ENCODE results near the gene ARPC1A.
"Not testable (repeated sequence)": the region's sequence is repeated elsewhere in the genome, so short reads cannot be mapped to it uniquely, and the experiment has no call there.

The ARPC1A gene

GRCh38 chr7:99371376-99371920 lies 45.8 kb downstream of the ARPC1A start:
- DNase-seq: no peak

GRCh38 chr7:99372275-99373090 lies 46.8 kb downstream of the ARPC1A start:
- no peak for DNase-seq

GRCh38 chr7:99373091-99374066 lies 47.7 kb downstream of the ARPC1A start:
- no peak for DNase-seq

- DNase-seq: peak; percentile 73
Observed at GRCh38 chr7:99374111-99375064, 48.7 kb downstream of the ARPC1A start, which contains the start of gene ARPC1B. Gene ARPC1B, plus strand, starts transcription at chr7:99374730. Its CDS starts 10,985 bp downstream, at chr7:99385715.

- DNase-seq: peak; percentile 63
Observed at GRCh38 chr7:99375070-99375807, 49.5 kb downstream of the ARPC1A start.

- DNase-seq: peak; percentile 75
Observed at GRCh38 chr7:99379043-99379577, 53.4 kb downstream of the ARPC1A start.

- not testable (repeated sequence) for DNase-seq
Observed at GRCh38 chr7:99379693-99380031, 54.0 kb downstream of the ARPC1A start.

- DNase-seq: peak; percentile 93
Observed at GRCh38 chr7:99380032-99380822, 54.5 kb downstream of the ARPC1A start.

GRCh38 chr7:99380823-99381663 lies 55.3 kb downstream of the ARPC1A start:
- DNase-seq: no peak

GRCh38 chr7:99381664-99382075 lies 56.0 kb downstream of the ARPC1A start:
- DNase-seq: no peak

- no peak for DNase-seq
Observed at GRCh38 chr7:99383203-99383602, 57.5 kb downstream of the ARPC1A start.

GRCh38 chr7:99383791-99384370 lies 58.2 kb downstream of the ARPC1A start:
- DNase-seq: no peak

GRCh38 chr7:99384523-99384922 lies 58.8 kb downstream of the ARPC1A start:
- no peak for DNase-seq

GRCh38 chr7:99385564-99385963 lies 59.9 kb downstream of the ARPC1A start:
- DNase-seq: no peak

- DNase-seq: peak; percentile 52
Observed at GRCh38 chr7:99386584-99387238, 61.0 kb downstream of the ARPC1A start.

GRCh38 chr7:99387239-99387635 lies 61.5 kb downstream of the ARPC1A start:
- not testable (repeated sequence) for DNase-seq

GRCh38 chr7:99387912-99388311 lies 62.2 kb downstream of the ARPC1A start:
- DNase-seq: no peak

- DNase-seq: no peak
Observed at GRCh38 chr7:99389772-99390171, 64.1 kb downstream of the ARPC1A start.

All from GDM1 (cell line).